Activated naive CD8-positive, alpha-beta T cell (primary cell): ENCODE results near the gene DNASE2.

ENCODE experiments used
- H3K27ac Mint-ChIP-seq: one replicate; pipeline ENCODE4 v1.8.0; 2021; ENCODE audit warnings: mixed read lengths
- H3K27me3 Mint-ChIP-seq: one replicate; pipeline ENCODE4 v1.8.0; 2021; ENCODE audit warnings: mixed read lengths
- H3K36me3 Mint-ChIP-seq: one replicate; pipeline ENCODE4 v1.8.0; 2021; ENCODE audit warnings: mixed read lengths
- H3K4me1 Mint-ChIP-seq: one replicate; pipeline ENCODE4 v1.8.0; 2021; ENCODE audit warnings: low read depth, mixed read lengths
- H3K4me3 Mint-ChIP-seq: one replicate; pipeline ENCODE4 v1.8.0; 2021; ENCODE audit warnings: mild to moderate bottlenecking, mixed read lengths
- H3K9me3 Mint-ChIP-seq: one replicate; pipeline ENCODE4 v1.8.0; 2021; ENCODE audit warnings: low read depth, mixed read lengths

Gene DNASE2

GRCh38 chr19:12873891-12874745 is 7.1 kb downstream of the DNASE2 start:
- Mint-ChIP-seq H3K27ac (no peak overlapping the region), H3K27me3 (no peaks in the 10 kb centered on the region), H3K9me3 (no peaks in the 10 kb centered on the region), H3K4me3 (no peak overlapping the region), H3K36me3 (peaks cover 9% of the 10 kb centered on the region), H3K4me1 (no peaks in the 10 kb centered on the region)

- no peak overlapping the region for H3K27ac Mint-ChIP-seq
- no peak overlapping the region for H3K4me3 Mint-ChIP-seq
- H3K4me1 Mint-ChIP-seq, result no peaks in the 10 kb centered on the region
- peaks cover 9% of the 10 kb centered on the region for H3K36me3 Mint-ChIP-seq
- no peaks in the 10 kb centered on the region for H3K9me3 Mint-ChIP-seq
- no peaks in the 10 kb centered on the region for H3K27me3 Mint-ChIP-seq
Observed at GRCh38 chr19:12872941-12873890, 8.0 kb downstream of the DNASE2 start.

- Mint-ChIP-seq H3K4me3 (no peak overlapping the region), H3K36me3 (peaks cover 9% of the 10 kb centered on the region), H3K27me3 (no peaks in the 10 kb centered on the region), H3K4me1 (no peaks in the 10 kb centered on the region), H3K27ac (no peak overlapping the region), H3K9me3 (no peaks in the 10 kb centered on the region)
Observed at GRCh38 chr19:12872255-12872654, 9.0 kb downstream of the DNASE2 start.

- H3K9me3 Mint-ChIP-seq, result no peaks in the 10 kb centered on the region
- H3K27ac Mint-ChIP-seq, result no peak overlapping the region
- H3K4me1 Mint-ChIP-seq, result peaks cover 3% of the 10 kb centered on the region
- H3K27me3 Mint-ChIP-seq, result no peaks in the 10 kb centered on the region
- no peak overlapping the region for H3K4me3 Mint-ChIP-seq
- H3K36me3 Mint-ChIP-seq, result peaks cover 9% of the 10 kb centered on the region
Observed at GRCh38 chr19:12871681-12872080, 9.6 kb downstream of the DNASE2 start.

GRCh38 chr19:12868540-12869112 is 12.6 kb downstream of the DNASE2 start:
- Mint-ChIP-seq H3K4me3 (peak overlapping the region; percentile 21), H3K27me3 (no peaks in the 10 kb centered on the region), H3K36me3 (peaks cover 9% of the 10 kb centered on the region), H3K9me3 (no peaks in the 10 kb centered on the region), H3K27ac (no peak overlapping the region), H3K4me1 (peaks cover 6% of the 10 kb centered on the region)

- Mint-ChIP-seq H3K4me1 (peaks cover 6% of the 10 kb centered on the region), H3K4me3 (peak overlapping the region; percentile 85), H3K27me3 (no peaks in the 10 kb centered on the region), H3K27ac (no peak overlapping the region), H3K9me3 (no peaks in the 10 kb centered on the region), H3K36me3 (peaks cover 5% of the 10 kb centered on the region)
Observed at GRCh38 chr19:12867120-12868099, 13.8 kb downstream of the DNASE2 start.

GRCh38 chr19:12866416-12867119 is 14.7 kb downstream of the DNASE2 start:
- Mint-ChIP-seq H3K4me3 (peak overlapping the region; percentile 85), H3K27me3 (no peaks in the 10 kb centered on the region), H3K9me3 (no peaks in the 10 kb centered on the region), H3K27ac (peak overlapping the region; percentile 34), H3K4me1 (peaks cover 6% of the 10 kb centered on the region), H3K36me3 (no peaks in the 10 kb centered on the region)

GRCh38 chr19:12865746-12866415 is 15.4 kb downstream of the DNASE2 start:
- peaks cover 6% of the 10 kb centered on the region for H3K4me1 Mint-ChIP-seq
- H3K4me3 Mint-ChIP-seq, result peak overlapping the region; percentile 13
- H3K36me3 Mint-ChIP-seq, result no peaks in the 10 kb centered on the region
- no peaks in the 10 kb centered on the region for H3K9me3 Mint-ChIP-seq
- no peak overlapping the region for H3K27ac Mint-ChIP-seq
- no peaks in the 10 kb centered on the region for H3K27me3 Mint-ChIP-seq

- no peaks in the 10 kb centered on the region for H3K27me3 Mint-ChIP-seq
- H3K9me3 Mint-ChIP-seq, result no peaks in the 10 kb centered on the region
- H3K36me3 Mint-ChIP-seq, result no peaks in the 10 kb centered on the region
- peaks cover 6% of the 10 kb centered on the region for H3K4me1 Mint-ChIP-seq
- H3K27ac Mint-ChIP-seq, result no peak overlapping the region
- H3K4me3 Mint-ChIP-seq, result peak overlapping the region; percentile 38
Observed at GRCh38 chr19:12864721-12865715, 16.2 kb downstream of the DNASE2 start.

GRCh38 chr19:12864143-12864542 is 17.1 kb downstream of the DNASE2 start:
- Mint-ChIP-seq H3K27ac (no peak overlapping the region), H3K27me3 (no peaks in the 10 kb centered on the region), H3K9me3 (no peaks in the 10 kb centered on the region), H3K4me3 (no peak overlapping the region), H3K36me3 (no peaks in the 10 kb centered on the region), H3K4me1 (peaks cover 6% of the 10 kb centered on the region)

GRCh38 chr19:12859546-12859945 is 21.7 kb downstream of the DNASE2 start:
- H3K4me3 Mint-ChIP-seq, result no peak overlapping the region
- H3K9me3 Mint-ChIP-seq, result peaks cover 7% of the 10 kb centered on the region
- H3K27me3 Mint-ChIP-seq, result no peaks in the 10 kb centered on the region
- H3K27ac Mint-ChIP-seq, result no peak overlapping the region
- H3K4me1 Mint-ChIP-seq, result no peaks in the 10 kb centered on the region
- no peaks in the 10 kb centered on the region for H3K36me3 Mint-ChIP-seq
